ENCODE results near the gene IFT57.

- no peak for TF ChIP-seq SP1 (IDR thresholded peaks at IDR 0.05)
- TF ChIP-seq SUZ12 (IDR thresholded peaks at IDR 0.05), result no peak
- TF ChIP-seq CTBP1 (IDR thresholded peaks at IDR 0.05; ENCODE audit: borderline replicate concordance), result no peak
- no peak for TF ChIP-seq BHLHE40 (IDR thresholded peaks at IDR 0.05; ENCODE audit: borderline replicate concordance)
- no peak for TF ChIP-seq TARDBP (IDR thresholded peaks at IDR 0.05)
- TF ChIP-seq FOXK2 (IDR thresholded peaks at IDR 0.05), result no peak
- TF ChIP-seq ELF4 (IDR thresholded peaks at IDR 0.05), result no peak
- no peak for TF ChIP-seq HDGF (IDR thresholded peaks at IDR 0.05; ENCODE audit: borderline replicate concordance)
- no peak for TF ChIP-seq L3MBTL2 (conservative IDR thresholded peaks at IDR 0.05)
- TF ChIP-seq FOXA1 (IDR thresholded peaks at IDR 0.05), result no peak
- no peak for TF ChIP-seq LEF1 (IDR thresholded peaks at IDR 0.05; ENCODE audit: borderline replicate concordance)
- TF ChIP-seq PKNOX1 (IDR thresholded peaks at IDR 0.05), result no peak
- no peak for TF ChIP-seq FOXM1 (IDR thresholded peaks at IDR 0.05; ENCODE audit: borderline replicate concordance)
Measured at GRCh38 chr3:108113975-108114374, 108.2 kb downstream of the IFT57 start.

Measured in HEK293T (cell line).